ENCODE data around the gene TYK2.

DNA sequence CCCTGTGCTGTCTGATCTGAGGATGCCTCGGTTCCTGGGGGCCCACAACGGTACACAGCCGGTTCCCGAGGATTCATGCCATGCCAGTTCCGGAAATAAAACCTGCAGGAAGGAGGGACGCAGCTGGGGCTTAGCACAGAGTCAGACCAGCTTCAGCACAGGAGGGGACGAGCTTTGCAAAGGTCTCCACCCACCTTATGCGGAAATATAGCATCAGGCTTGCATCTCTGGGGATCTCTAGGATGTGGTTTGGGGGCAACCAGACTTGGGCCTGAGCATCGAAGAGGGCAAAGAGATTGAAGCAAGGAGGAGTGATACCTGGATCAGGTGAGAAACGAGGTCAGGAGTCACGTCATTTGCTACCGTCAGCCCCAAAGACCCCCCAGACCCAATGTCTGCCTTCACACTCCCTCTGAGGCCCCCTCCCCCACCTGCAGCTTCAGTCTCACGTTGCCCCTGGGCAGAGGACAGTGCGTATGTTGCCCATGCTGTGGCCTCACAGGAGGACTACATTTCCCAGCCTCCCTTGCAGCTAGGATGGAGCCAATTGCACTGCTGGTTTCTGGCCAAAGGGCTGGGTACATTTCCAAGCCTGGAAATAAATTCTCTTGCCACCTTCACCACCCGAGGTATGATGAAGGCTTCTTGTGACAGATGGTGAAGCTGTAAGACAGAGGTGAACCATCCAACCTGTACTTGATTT, 12.1 kb downstream of the TYK2 start:
- TF ChIP-seq, protein P1, sequence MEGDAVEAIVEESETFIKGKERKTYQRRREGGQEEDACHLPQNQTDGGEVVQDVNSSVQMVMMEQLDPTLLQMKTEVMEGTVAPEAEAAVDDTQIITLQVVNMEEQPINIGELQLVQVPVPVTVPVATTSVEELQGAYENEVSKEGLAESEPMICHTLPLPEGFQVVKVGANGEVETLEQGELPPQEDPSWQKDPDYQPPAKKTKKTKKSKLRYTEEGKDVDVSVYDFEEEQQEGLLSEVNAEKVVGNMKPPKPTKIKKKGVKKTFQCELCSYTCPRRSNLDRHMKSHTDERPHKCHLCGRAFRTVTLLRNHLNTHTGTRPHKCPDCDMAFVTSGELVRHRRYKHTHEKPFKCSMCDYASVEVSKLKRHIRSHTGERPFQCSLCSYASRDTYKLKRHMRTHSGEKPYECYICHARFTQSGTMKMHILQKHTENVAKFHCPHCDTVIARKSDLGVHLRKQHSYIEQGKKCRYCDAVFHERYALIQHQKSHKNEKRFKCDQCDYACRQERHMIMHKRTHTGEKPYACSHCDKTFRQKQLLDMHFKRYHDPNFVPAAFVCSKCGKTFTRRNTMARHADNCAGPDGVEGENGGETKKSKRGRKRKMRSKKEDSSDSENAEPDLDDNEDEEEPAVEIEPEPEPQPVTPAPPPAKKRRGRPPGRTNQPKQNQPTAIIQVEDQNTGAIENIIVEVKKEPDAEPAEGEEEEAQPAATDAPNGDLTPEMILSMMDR (IDR thresholded peaks at IDR 0.05): no peak
- TF ChIP-seq, protein P2, sequence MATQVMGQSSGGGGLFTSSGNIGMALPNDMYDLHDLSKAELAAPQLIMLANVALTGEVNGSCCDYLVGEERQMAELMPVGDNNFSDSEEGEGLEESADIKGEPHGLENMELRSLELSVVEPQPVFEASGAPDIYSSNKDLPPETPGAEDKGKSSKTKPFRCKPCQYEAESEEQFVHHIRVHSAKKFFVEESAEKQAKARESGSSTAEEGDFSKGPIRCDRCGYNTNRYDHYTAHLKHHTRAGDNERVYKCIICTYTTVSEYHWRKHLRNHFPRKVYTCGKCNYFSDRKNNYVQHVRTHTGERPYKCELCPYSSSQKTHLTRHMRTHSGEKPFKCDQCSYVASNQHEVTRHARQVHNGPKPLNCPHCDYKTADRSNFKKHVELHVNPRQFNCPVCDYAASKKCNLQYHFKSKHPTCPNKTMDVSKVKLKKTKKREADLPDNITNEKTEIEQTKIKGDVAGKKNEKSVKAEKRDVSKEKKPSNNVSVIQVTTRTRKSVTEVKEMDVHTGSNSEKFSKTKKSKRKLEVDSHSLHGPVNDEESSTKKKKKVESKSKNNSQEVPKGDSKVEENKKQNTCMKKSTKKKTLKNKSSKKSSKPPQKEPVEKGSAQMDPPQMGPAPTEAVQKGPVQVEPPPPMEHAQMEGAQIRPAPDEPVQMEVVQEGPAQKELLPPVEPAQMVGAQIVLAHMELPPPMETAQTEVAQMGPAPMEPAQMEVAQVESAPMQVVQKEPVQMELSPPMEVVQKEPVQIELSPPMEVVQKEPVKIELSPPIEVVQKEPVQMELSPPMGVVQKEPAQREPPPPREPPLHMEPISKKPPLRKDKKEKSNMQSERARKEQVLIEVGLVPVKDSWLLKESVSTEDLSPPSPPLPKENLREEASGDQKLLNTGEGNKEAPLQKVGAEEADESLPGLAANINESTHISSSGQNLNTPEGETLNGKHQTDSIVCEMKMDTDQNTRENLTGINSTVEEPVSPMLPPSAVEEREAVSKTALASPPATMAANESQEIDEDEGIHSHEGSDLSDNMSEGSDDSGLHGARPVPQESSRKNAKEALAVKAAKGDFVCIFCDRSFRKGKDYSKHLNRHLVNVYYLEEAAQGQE (IDR thresholded peaks at IDR 0.05; ENCODE audit: insufficient read depth in 1 of 2, low read depth in 2 of 2, low read length in 1 of 2): no peak
